Measurements from ENCODE around the gene KIAA0232. TPM values are rescaled to one million over a fixed set of nuclear protein-coding genes. Genes with fewer than 3 reads are reported as not detected.
"Not testable (repeated sequence)": the region's sequence is repeated elsewhere in the genome, so short reads cannot be mapped to it uniquely, and the experiment has no call there.

Gene KIAA0232
- total and polyA plus RNA-seq, 9 of the 15 experiments (the other 6 are each of a cell fraction or from before 2014, with no cell fraction given), result 3.5 to 17.4 (median 13.0) TPM

- peak in 1 of 2 experiments; percentile 72; a peak in 1 of 3 replicates for TF ChIP-seq CBX3 (IDR thresholded peaks at IDR 0.05; ENCODE audit: borderline replicate concordance in 1 of 2, low read length in 2 of 2)
- no peak for TF ChIP-seq FOXP4 (CRISPR knock-in tag; IDR thresholded peaks at IDR 0.05; ENCODE audit: borderline replicate concordance)
Measured at GRCh38 chr4:6890358-6890757, 107.8 kb downstream of the KIAA0232 start (continued).

GRCh38 chr4:6890971-6891370 lies 108.4 kb downstream of the KIAA0232 start:
- H3K27me3 ChIP-seq (ENCODE audit: control insufficient read depth in 2 of 2, insufficient read depth in 2 of 2, low read length in 2 of 2); H3K9me3 ChIP-seq (replicated peaks; ENCODE audit: control insufficient read depth, insufficient read depth, low read depth, low read length); H3K9ac ChIP-seq (ENCODE audit: insufficient read depth in 1 of 2, low read depth in 2 of 2, low read length in 2 of 2); H2AFZ ChIP-seq (ENCODE audit: low read depth, low read length); H3K36me3 ChIP-seq (ENCODE audit: control insufficient read depth, insufficient read depth, low read length); H3K4me2 ChIP-seq (ENCODE audit: insufficient read depth, low read length); ATAC-seq; DNase-seq (ENCODE audit: extremely low read depth in 1 of 4, low spot score in 3 of 4); in situ Hi-C loops (cut with MboI); H3K9me1 ChIP-seq (ENCODE audit: control insufficient read depth, insufficient read depth, low read length); BruUV-seq (replicated peaks); CTCF ChIA-PET (ENCODE audit: low intra/inter-chr PET ratio); H3K79me2 ChIP-seq (ENCODE audit: control insufficient read depth, insufficient read depth, low read length); H3K4me3 ChIP-seq; H4K20me1 ChIP-seq (replicated peaks; ENCODE audit: control insufficient read depth, insufficient read depth, low read length); FAIRE-seq; H3K27ac ChIP-seq (ENCODE audit: extremely low read depth, low read depth, low read length): not testable (repeated sequence)
- WGBS (ENCODE audit: insufficient coverage, low coverage, missing lambda C conversion rate), result 100% methylated on average over 6 of the region's 9 CpGs
- H3K4me1 ChIP-seq (replicated peaks in 1 of 2; ENCODE audit: control insufficient read depth in 2 of 2, insufficient read depth in 2 of 2, low read length in 2 of 2), result peaks cover 31 to 59% of the 10 kb centered on the region in 2 experiments
- intact Hi-C loops (cut with micrococcal nuclease), result loop anchor here (5.0 kb wide), 2 partner anchors 176 to 191 kb away; partner anchors contain the start of gene GRPEL1
- POLR2A ChIA-PET, result interaction anchor here (1.2 to 3.8 kb wide), 3 partner anchors 16 to 21 kb away, joined by 3 to 20 read pairs (median 5); partner anchors contain the start of gene TBC1D14
- TF ChIP-seq TRIM28 (IDR thresholded peaks at IDR 0.05) (peak; percentile 59; the same call in 1 of the 2 replicates), ZNF316 (IDR thresholded peaks at IDR 0.05) (peak; percentile 79), ZNF280A (IDR thresholded peaks at IDR 0.05; ENCODE audit: low read depth, partially characterized antibody) (peak; percentile 60)

Data from K562 (cell line).